Activated CD8-positive, alpha-beta T cell treated with anti-CD3 and anti-CD28 coated beads, Interleukin-2, amount 10 ng/mL, durations not matched to agents 7 days and 5 days (primary cell): Measurements from ENCODE around the gene ZNF792. TPM values are rescaled to one million over a fixed set of nuclear protein-coding genes. Genes with fewer than 3 reads are reported as not detected.

Experiments used
- total RNA-seq, 2 experiments: library from RNA; stranded (reverse); gene quantifications; one replicate each; pipeline ENCODE4 v1.2.3, GENCODE V29; 2021

ZNF792 gene
- total RNA-seq, 2 experiments from 2014 or later: 13.7 to 14.2 TPM

Other genes with a start within 250 kb of the ZNF792 start
- 1 to 10 TPM; 3.8 to 4.1 TPM for gene ZNF181, start 230.0 kb downstream of the ZNF792 start, total RNA-seq
- 1 to 10 TPM; 4.9 to 5.0 TPM for gene ZNF599, start 191.0 kb downstream of the ZNF792 start, total RNA-seq
- gene ZNF30, start 37.3 kb downstream of the ZNF792 start, total RNA-seq: 1 to 10 TPM; 4.1 TPM
- 10 to 100 TPM; 76.2 to 81.8 TPM for gene GRAMD1A, start 36.1 kb upstream of the ZNF792 start, total RNA-seq
- under 1 TPM; 0.37 to 0.57 TPM for gene SCN1B, start 66.2 kb upstream of the ZNF792 start, total RNA-seq
- gene HPN, start 77.5 kb upstream of the ZNF792 start, total RNA-seq: not detected
- gene FXYD3, start 151.6 kb upstream of the ZNF792 start, total RNA-seq: not detected
- under 1 TPM; 0.13 TPM for gene LGI4, start 170.8 kb upstream of the ZNF792 start, total RNA-seq
- 1 to 10 TPM; 1.3 to 1.4 TPM for gene FXYD1, start 174.6 kb upstream of the ZNF792 start, total RNA-seq
- gene FXYD7, start 179.0 kb upstream of the ZNF792 start, total RNA-seq: 1 to 10 TPM; 4.1 to 5.2 TPM
- 100 to 1,000 TPM; 338 to 384 TPM for gene FXYD5, start 190.5 kb upstream of the ZNF792 start, total RNA-seq